IMR-90 (cell line): ENCODE measurements around the gene DPH7.
"Not testable (repeated sequence)": the region's sequence is repeated elsewhere in the genome, so short reads cannot be mapped to it uniquely, and the experiment has no call there.

Source experiments
- MXI1 ChIP-seq: IDR thresholded peaks from 2 replicates; pipeline ENCODE4 v1.6.1; 2012; ENCODE audit warnings: low read depth, mild to moderate bottlenecking, low read length, moderate library complexity, borderline replicate concordance
- TF ChIP-seq, protein P1 (sequence below): conservative IDR thresholded peaks from 2 replicates; pipeline ENCODE4 v1.5.1; 2012; ENCODE audit warnings: mild to moderate bottlenecking, low read depth, low read length, improper control_type of control experiment

GRCh38 chr9:137627406-137627805 lies 48.7 kb upstream of the DPH7 start:
- TF ChIP-seq, protein P1, sequence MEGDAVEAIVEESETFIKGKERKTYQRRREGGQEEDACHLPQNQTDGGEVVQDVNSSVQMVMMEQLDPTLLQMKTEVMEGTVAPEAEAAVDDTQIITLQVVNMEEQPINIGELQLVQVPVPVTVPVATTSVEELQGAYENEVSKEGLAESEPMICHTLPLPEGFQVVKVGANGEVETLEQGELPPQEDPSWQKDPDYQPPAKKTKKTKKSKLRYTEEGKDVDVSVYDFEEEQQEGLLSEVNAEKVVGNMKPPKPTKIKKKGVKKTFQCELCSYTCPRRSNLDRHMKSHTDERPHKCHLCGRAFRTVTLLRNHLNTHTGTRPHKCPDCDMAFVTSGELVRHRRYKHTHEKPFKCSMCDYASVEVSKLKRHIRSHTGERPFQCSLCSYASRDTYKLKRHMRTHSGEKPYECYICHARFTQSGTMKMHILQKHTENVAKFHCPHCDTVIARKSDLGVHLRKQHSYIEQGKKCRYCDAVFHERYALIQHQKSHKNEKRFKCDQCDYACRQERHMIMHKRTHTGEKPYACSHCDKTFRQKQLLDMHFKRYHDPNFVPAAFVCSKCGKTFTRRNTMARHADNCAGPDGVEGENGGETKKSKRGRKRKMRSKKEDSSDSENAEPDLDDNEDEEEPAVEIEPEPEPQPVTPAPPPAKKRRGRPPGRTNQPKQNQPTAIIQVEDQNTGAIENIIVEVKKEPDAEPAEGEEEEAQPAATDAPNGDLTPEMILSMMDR: not testable (repeated sequence)
- not testable (repeated sequence) for TF ChIP-seq MXI1
